HEK293T (cell line): ENCODE results near the gene NEUROD6.

Experiments used
- ARNT ChIP-seq: fragments of 450-650 bp; IDR thresholded peaks from 2 replicates; pipeline ENCODE4 v1.6.1; 2017; ENCODE audit warnings: mild to moderate bottlenecking
- BHLHE40 ChIP-seq: fragments of 450-650 bp; IDR thresholded peaks from 2 replicates; pipeline ENCODE4 v1.6.1; 2016; ENCODE audit warnings: mild to moderate bottlenecking, moderate library complexity, borderline replicate concordance
- CTBP1 ChIP-seq: fragments of 450-650 bp; IDR thresholded peaks from 2 replicates; pipeline ENCODE4 v1.6.1; 2016; ENCODE audit warnings: borderline replicate concordance
- FOXA1 ChIP-seq: fragments of 450-650 bp; IDR thresholded peaks from 2 replicates; pipeline ENCODE4 v1.6.1; 2016; ENCODE audit warnings: mild to moderate bottlenecking
- FOXK2 ChIP-seq: fragments of 450-650 bp; IDR thresholded peaks from 2 replicates; pipeline ENCODE4 v1.6.1; 2016; ENCODE audit warnings: mild to moderate bottlenecking
- FOXM1 ChIP-seq: fragments of 450-650 bp; IDR thresholded peaks from 2 replicates; pipeline ENCODE4 v1.6.1; 2017; ENCODE audit warnings: mild to moderate bottlenecking, borderline replicate concordance
- HDGF ChIP-seq: fragments of 450-650 bp; IDR thresholded peaks from 2 replicates; pipeline ENCODE4 v1.6.1; 2017; ENCODE audit warnings: antibody characterized with exemption, borderline replicate concordance
- L3MBTL2 ChIP-seq: fragments of 450-650 bp; conservative IDR thresholded peaks from 2 replicates; pipeline ENCODE4 v1.6.1; 2016; ENCODE audit warnings: mild to moderate bottlenecking
- LEF1 ChIP-seq: fragments of 450-650 bp; IDR thresholded peaks from 2 replicates; pipeline ENCODE4 v1.6.1; 2017; ENCODE audit warnings: mild to moderate bottlenecking, borderline replicate concordance
- PKNOX1 ChIP-seq: fragments of 450-650 bp; IDR thresholded peaks from 2 replicates; pipeline ENCODE4 v1.6.1; 2016
- SP1 ChIP-seq: fragments of 450-650 bp; IDR thresholded peaks from 2 replicates; pipeline ENCODE4 v1.6.1; 2017
- SUZ12 ChIP-seq: fragments of 450-650 bp; IDR thresholded peaks from 2 replicates; pipeline ENCODE4 v1.6.1; 2016; ENCODE audit warnings: mild to moderate bottlenecking
- TARDBP ChIP-seq: fragments of 450-650 bp; IDR thresholded peaks from 2 replicates; pipeline ENCODE4 v1.6.1; 2016
- ZNF384 ChIP-seq: fragments of 450-650 bp; IDR thresholded peaks from 2 replicates; pipeline ENCODE4 v1.6.1; 2016

- TF ChIP-seq L3MBTL2 (no peak), ZNF384 (no peak), CTBP1 (no peak), FOXK2 (no peak), PKNOX1 (no peak), ARNT (no peak), SUZ12 (no peak), HDGF (no peak), SP1 (no peak), TARDBP (no peak), LEF1 (no peak), FOXA1 (no peak), BHLHE40 (no peak), FOXM1 (no peak)
These were observed 14.1 kb downstream of the NEUROD6 start for GRCh38 chr7:31326416-31326815.
